Spinal cord (tissue), 10 donors: ENCODE measurements around the gene ERICH4. TPM values are rescaled to one million over a fixed set of nuclear protein-coding genes. Genes with fewer than 3 reads are reported as not detected.
"Not testable (repeated sequence)": the region's sequence is repeated elsewhere in the genome, so short reads cannot be mapped to it uniquely, and the experiment has no call there.

Experiments used
- DNase-seq, 6 donors: peaks; one replicate each; pipeline versions ENCODE4 v3.0.0 to v3.0.0-alpha.2; 2013 to 2015; ENCODE audit warnings: low spot score in 6 of 6, low read depth in 4 of 6
- H3K27ac ChIP-seq: one replicate; pipeline ENCODE4 v1.5.1; 2013; ENCODE audit warnings: low read depth, low read length, control low read depth
- H3K27me3 ChIP-seq: one replicate; pipeline ENCODE4 v1.6.1; 2013; ENCODE audit warnings: low read length; ENCODE audit not compliant: control insufficient read depth, insufficient read depth
- H3K36me3 ChIP-seq: one replicate; pipeline ENCODE4 v1.6.1; 2013; ENCODE audit warnings: low read length; ENCODE audit not compliant: control insufficient read depth, insufficient read depth
- H3K4me1 ChIP-seq: one replicate; pipeline ENCODE4 v1.6.1; 2013; ENCODE audit warnings: low read length; ENCODE audit not compliant: control insufficient read depth, insufficient read depth
- H3K4me3 ChIP-seq: one replicate; pipeline ENCODE4 v1.5.1; 2013; ENCODE audit warnings: low read depth, low read length, control low read depth
- H3K9me3 ChIP-seq: one replicate; pipeline ENCODE4 v1.6.1; 2013; ENCODE audit warnings: low read length; ENCODE audit not compliant: control insufficient read depth, insufficient read depth
- WGBS: methylation state at CpG from one replicate; pipeline ENCODE4 v1.1.5; 2013; ENCODE audit warnings: missing lambda C conversion rate; ENCODE audit not compliant: insufficient coverage; 5-methylcytosine and 5-hydroxymethylcytosine counted together
- polyA plus RNA-seq, 2 donors: library from polyadenylated mRNA; unstranded; fragments of 120-200 nt; gene quantifications; one replicate each; pipeline ENCODE4 v1.2.1, GENCODE V29; 2013; ENCODE audit not compliant: insufficient read length in 2 of 2
- total RNA-seq, 2 donors: library from RNA; depleted of rRNA in 1 of 2; stranded (reverse); fragments of 120-200 nt in 1 of 2; fragments of >200 nt in 1 of 2; gene quantifications; one replicate each; pipeline versions ENCODE4 v1.2.3 to v1.2.4, GENCODE V29; 2013 to 2014
- donor health status: healthy.

The ERICH4 gene
- total and polyA plus RNA-seq, 4 donors = 0.39 TPM; not detected in 3

- H3K27ac ChIP-seq = no peak overlapping the region
- no peak overlapping the region for H3K4me3 ChIP-seq
- H3K27me3 ChIP-seq = no peaks in the 10 kb centered on the region
- DNase-seq = no peak
- H3K4me1 ChIP-seq = peaks cover 9% of the 10 kb centered on the region
- WGBS = 77% methylated on average over 10 of the region's 12 CpGs
- no peaks in the 10 kb centered on the region for H3K9me3 ChIP-seq
- H3K36me3 ChIP-seq = peaks cover 12% of the 10 kb centered on the region
These were observed 39.6 kb upstream of the ERICH4 start for GRCh38 chr19:41403181-41403970.

GRCh38 chr19:41405776-41406175, 37.2 kb upstream of the ERICH4 start:
- WGBS = 91% methylated on average over 5 of the region's 6 CpGs
- H3K27me3 ChIP-seq = no peaks in the 10 kb centered on the region
- peaks cover 17% of the 10 kb centered on the region for H3K36me3 ChIP-seq
- H3K4me1 ChIP-seq = peaks cover under 1% of the 10 kb centered on the region
- no peak overlapping the region for H3K4me3 ChIP-seq
- no peaks in the 10 kb centered on the region for H3K9me3 ChIP-seq
- H3K27ac ChIP-seq = no peak overlapping the region
- no peak for DNase-seq

DNA sequence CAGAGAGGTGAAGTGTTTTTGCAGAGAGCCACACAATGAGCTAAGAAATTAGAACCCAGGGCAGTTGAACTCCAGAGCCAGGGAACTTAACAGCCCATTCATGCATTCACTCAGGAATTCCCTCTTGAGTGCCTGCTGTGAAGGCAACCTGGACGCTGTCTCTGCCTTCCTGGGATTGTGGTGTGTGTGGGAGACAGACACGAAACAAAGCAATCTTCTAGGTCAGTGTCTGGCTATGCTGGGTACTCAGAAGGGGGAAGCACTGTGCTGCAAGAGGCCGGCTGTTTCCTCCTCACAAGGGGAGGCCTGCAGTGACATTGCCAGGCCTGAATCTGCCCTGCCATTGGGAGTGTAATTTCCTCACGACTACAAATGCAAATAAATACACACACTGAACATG, 35.7 kb upstream of the ERICH4 start:
- Histone ChIP-seq H3K27ac (no peak overlapping the region), H3K9me3 (no peaks in the 10 kb centered on the region), H3K4me3 (no peak overlapping the region), H3K27me3 (no peaks in the 10 kb centered on the region), H3K4me1 (peaks cover 11% of the 10 kb centered on the region), H3K36me3 (peaks cover 29% of the 10 kb centered on the region)
- no peak for DNase-seq
- 37% methylated on average over 4 of the region's 4 CpGs for WGBS

- Histone ChIP-seq H3K4me1 (peaks cover 15% of the 10 kb centered on the region), H3K27ac (no peak overlapping the region), H3K27me3 (no peaks in the 10 kb centered on the region), H3K4me3 (no peak overlapping the region), H3K9me3 (no peaks in the 10 kb centered on the region), H3K36me3 (peaks cover 34% of the 10 kb centered on the region)
- WGBS = 46% methylated on average over 2 of the region's 4 CpGs
- no peak for DNase-seq
These were observed 34.7 kb upstream of the ERICH4 start for GRCh38 chr19:41408256-41408655.

GRCh38 chr19:41408846-41409245, 34.1 kb upstream of the ERICH4 start:
- not testable (repeated sequence) for DNase-seq, H3K27me3 ChIP-seq, H3K4me3 ChIP-seq, H3K27ac ChIP-seq, H3K9me3 ChIP-seq
- WGBS = 95% methylated on average over 4 of the region's 5 CpGs
- peaks cover 15% of the 10 kb centered on the region for H3K4me1 ChIP-seq
- peaks cover 36% of the 10 kb centered on the region for H3K36me3 ChIP-seq

DNA sequence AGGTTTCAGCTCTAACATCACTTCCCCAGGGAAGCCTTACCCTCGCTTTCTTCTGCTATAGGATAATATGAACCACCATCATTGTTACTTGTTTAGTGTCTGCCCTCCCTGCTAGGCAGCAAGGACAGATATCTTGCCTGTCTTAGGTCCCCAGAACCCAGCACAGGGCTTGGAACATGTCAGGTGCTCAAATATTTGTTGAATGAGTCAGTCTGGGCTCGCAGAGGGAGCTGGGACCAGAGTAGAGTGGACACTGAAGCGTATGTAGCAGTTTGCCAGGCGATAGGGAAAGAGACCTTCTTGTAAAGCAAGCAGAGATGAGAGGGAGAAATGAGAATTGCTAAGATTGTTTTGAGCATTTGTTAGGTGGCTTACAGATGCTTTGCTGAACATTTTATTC, 33.7 kb upstream of the ERICH4 start:
- H3K4me3 ChIP-seq = no peak overlapping the region
- H3K36me3 ChIP-seq = peaks cover 40% of the 10 kb centered on the region
- peaks cover 15% of the 10 kb centered on the region for H3K4me1 ChIP-seq
- H3K9me3 ChIP-seq = no peaks in the 10 kb centered on the region
- no peaks in the 10 kb centered on the region for H3K27me3 ChIP-seq
- no peak overlapping the region for H3K27ac ChIP-seq
- DNase-seq = no peak
- 87% methylated on average over 4 of the region's 4 CpGs for WGBS

GRCh38 chr19:41410336-41411054, 32.5 kb upstream of the ERICH4 start:
- Histone ChIP-seq H3K4me3 (no peak overlapping the region), H3K4me1 (peaks cover 15% of the 10 kb centered on the region), H3K9me3 (no peaks in the 10 kb centered on the region), H3K27me3 (no peaks in the 10 kb centered on the region), H3K27ac (no peak overlapping the region), H3K36me3 (peaks cover 51% of the 10 kb centered on the region)
- WGBS = 95% methylated on average over 20 of the region's 23 CpGs
- no peak for DNase-seq

- no peak overlapping the region for H3K27ac ChIP-seq
These were observed 31.6 kb upstream of the ERICH4 start for GRCh38 chr19:41411100-41411967.

DNA sequence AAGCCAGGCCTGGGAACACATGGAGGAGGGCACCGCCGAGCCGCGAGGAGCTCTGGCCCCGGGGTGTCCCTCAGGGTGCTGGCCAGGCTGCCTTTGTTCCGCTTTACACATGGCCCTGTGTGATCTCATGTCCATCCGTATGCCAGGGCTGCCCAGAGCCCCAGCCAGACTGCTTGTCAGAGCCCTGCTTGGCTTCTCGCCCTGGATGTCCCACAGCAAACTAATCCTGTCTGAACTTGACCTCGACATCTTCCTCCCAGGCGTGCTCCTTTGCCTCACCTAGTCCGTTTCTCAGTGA, 31.0 kb upstream of the ERICH4 start:
- no peaks in the 10 kb centered on the region for H3K9me3 ChIP-seq
- no peak for DNase-seq
- no peaks in the 10 kb centered on the region for H3K27me3 ChIP-seq
- peaks cover 15% of the 10 kb centered on the region for H3K4me1 ChIP-seq
- H3K36me3 ChIP-seq = peaks cover 61% of the 10 kb centered on the region
- no peak overlapping the region for H3K4me3 ChIP-seq
- H3K27ac ChIP-seq = no peak overlapping the region
- WGBS = 57% methylated on average over 11 of the region's 11 CpGs

More at GRCh38 chr19:41411100-41411967, 31.6 kb upstream of the ERICH4 start:
- DNase-seq = no peak
- no peak overlapping the region for H3K4me3 ChIP-seq
- no peaks in the 10 kb centered on the region for H3K9me3 ChIP-seq
- H3K27me3 ChIP-seq = no peaks in the 10 kb centered on the region
- H3K36me3 ChIP-seq = peaks cover 55% of the 10 kb centered on the region
- peaks cover 15% of the 10 kb centered on the region for H3K4me1 ChIP-seq
- WGBS = 68% methylated on average over 7 of the region's 9 CpGs
